CD4-positive, alpha-beta memory T cell (primary cell): Measurements from ENCODE around the gene SPINT4. TPM values are rescaled to one million over a fixed set of nuclear protein-coding genes. Genes with fewer than 3 reads are reported as not detected.
"Not testable (repeated sequence)": the region's sequence is repeated elsewhere in the genome, so short reads cannot be mapped to it uniquely, and the experiment has no call there.

Experiments
- CTCF ChIA-PET: fragments of 350-600 bp; sonication (Branson Sonifier 250); formaldehyde crosslinking; loops from one replicate; lab custom pipeline; 2021; ENCODE audit warnings: inconsistent platforms; ENCODE audit not compliant: partially characterized antibody; lab: Charles Lee
- POLR2A ChIA-PET: fragments of 350-600 bp; sonication (Branson Sonifier 250); formaldehyde crosslinking; loops from one replicate; lab custom pipeline; 2021; ENCODE audit not compliant: partially characterized antibody; lab: Charles Lee
- DNase-seq, 5 donors: peaks; one replicate each; pipeline versions ENCODE4 v3.0.0 to v3.0.0-alpha.2; 2020 to 2022; ENCODE audit warnings: mixed read lengths in 1 of 5
- H3K27ac ChIP-seq: one replicate; pipeline ENCODE4 v1.7.0; 2013; ENCODE audit warnings: low read depth, low read length
- H3K27me3 ChIP-seq: 2 replicates; pipeline ENCODE4 v1.7.0; 2013; ENCODE audit warnings: mild to moderate bottlenecking, low read length, moderate library complexity; ENCODE audit not compliant: insufficient read depth
- H3K36me3 ChIP-seq: 2 replicates; pipeline ENCODE4 v1.7.0; 2013; ENCODE audit warnings: mild to moderate bottlenecking, low read length, moderate library complexity; ENCODE audit not compliant: insufficient read depth
- H3K4me1 ChIP-seq: 2 replicates; pipeline ENCODE4 v1.7.0; 2013; ENCODE audit warnings: mild to moderate bottlenecking, low read length, moderate library complexity; ENCODE audit not compliant: insufficient read depth
- H3K4me3 ChIP-seq, 2 donors: one replicate each; pipeline ENCODE4 v1.7.0; 2013; ENCODE audit warnings: low read length in 2 of 2, mild to moderate bottlenecking in 1 of 2
- H3K9me3 ChIP-seq, 2 donors: one replicate each; pipeline ENCODE4 v1.7.0; 2013; ENCODE audit warnings: low read length in 2 of 2, control low read depth in 1 of 2; ENCODE audit not compliant: control insufficient read depth in 1 of 2
- H3K27ac Mint-ChIP-seq, 7 donors: one replicate each; pipeline ENCODE4 v1.8.0; 2020 to 2021; ENCODE audit warnings: mixed read lengths in 7 of 7, mild to moderate bottlenecking in 6 of 7, inconsistent platforms in 3 of 7, moderate library complexity in 3 of 7
- H3K27me3 Mint-ChIP-seq, 2 donors: one replicate each; pipeline ENCODE4 v1.8.0; 2020 to 2021; ENCODE audit warnings: mixed read lengths in 2 of 2
- H3K36me3 Mint-ChIP-seq, 2 donors: one replicate each; pipeline ENCODE4 v1.8.0; 2020 to 2021; ENCODE audit warnings: mixed read lengths in 2 of 2, inconsistent platforms in 1 of 2, mild to moderate bottlenecking in 1 of 2
- H3K4me1 Mint-ChIP-seq, 4 donors: one replicate each; pipeline ENCODE4 v1.8.0; 2020 to 2021; ENCODE audit warnings: mixed read lengths in 4 of 4, mild to moderate bottlenecking in 1 of 4
- H3K4me3 Mint-ChIP-seq, 8 donors: one replicate each; pipeline ENCODE4 v1.8.0; 2020 to 2021; ENCODE audit warnings: mixed read lengths in 8 of 8, mild to moderate bottlenecking in 7 of 8, moderate library complexity in 6 of 8, inconsistent platforms in 3 of 8
- H3K9me3 Mint-ChIP-seq, 8 donors: one replicate each; pipeline ENCODE4 v1.8.0; 2020 to 2021; ENCODE audit warnings: mixed read lengths in 8 of 8, mild to moderate bottlenecking in 5 of 8, inconsistent platforms in 3 of 8, moderate library complexity in 1 of 8
- intact Hi-C: fragments of 100-400 bp; cut with micrococcal nuclease; formaldehyde crosslinking; loops from one replicate; pipeline ENCODE4 v1.15.1; 2023
- polyA plus RNA-seq, 2 donors: library from polyadenylated mRNA; unstranded; fragments of 300-500 nt; fragmentation: Illumina TruSeq; gene quantifications; one replicate each; pipeline ENCODE4 v1.2.3, GENCODE V29; 2021
- total RNA-seq, 2 experiments: library from RNA; stranded (reverse); gene quantifications; one replicate each; pipeline ENCODE4 v1.2.3, GENCODE V29; 2021

Gene SPINT4
- total and polyA plus RNA-seq, 4 experiments from 2014 or later = not detected

- Mint-ChIP-seq H3K36me3 (no peaks in the 10 kb centered on the region), H3K27me3 (peaks cover 10 to 12% of the 10 kb centered on the region in 2 donors), H3K4me1 (no peaks in the 10 kb centered on the region), H3K4me3 (no peak overlapping the region), H3K27ac (no peak overlapping the region), H3K9me3 (no peaks in the 10 kb centered on the region)
- no peaks in the 10 kb centered on the region for H3K27me3 ChIP-seq
- CTCF ChIA-PET = no interaction called here
- H3K27ac ChIP-seq = no peak overlapping the region
- no peaks in the 10 kb centered on the region for H3K36me3 ChIP-seq
- POLR2A ChIA-PET = no interaction called here
- no peak overlapping the region for H3K4me3 ChIP-seq
- no peaks in the 10 kb centered on the region for H3K4me1 ChIP-seq
- no peaks in the 10 kb centered on the region for H3K9me3 ChIP-seq
- intact Hi-C loops = no loop called here
- no peak for DNase-seq
Measured at GRCh38 chr20:45742596-45742995, 20.4 kb downstream of the SPINT4 start.

GRCh38 chr20:45745015-45745414, 22.9 kb downstream of the SPINT4 start:
- no peaks in the 10 kb centered on the region for H3K27me3 ChIP-seq
- CTCF ChIA-PET = no interaction called here
- H3K4me3 ChIP-seq = no peak overlapping the region
- intact Hi-C loops = no loop called here
- POLR2A ChIA-PET = no interaction called here
- no peaks in the 10 kb centered on the region for H3K9me3 ChIP-seq
- Mint-ChIP-seq H3K36me3 (no peaks in the 10 kb centered on the region), H3K9me3 (peaks cover 0 to 2% (median 0%) of the 10 kb centered on the region in 8 donors), H3K27me3 (peaks cover 11 to 13% of the 10 kb centered on the region in 2 donors), H3K4me1 (no peaks in the 10 kb centered on the region), H3K27ac (no peak overlapping the region), H3K4me3 (no peak overlapping the region)
- no peak overlapping the region for H3K27ac ChIP-seq
- no peak for DNase-seq
- H3K36me3 ChIP-seq = no peaks in the 10 kb centered on the region
- no peaks in the 10 kb centered on the region for H3K4me1 ChIP-seq

GRCh38 chr20:45751721-45752120, 29.6 kb downstream of the SPINT4 start:
- Histone ChIP-seq H3K4me1 (no peaks in the 10 kb centered on the region), H3K4me3 (no peak overlapping the region), H3K36me3 (no peaks in the 10 kb centered on the region), H3K27ac (no peak overlapping the region), H3K27me3 (no peaks in the 10 kb centered on the region), H3K9me3 (no peaks in the 10 kb centered on the region)
- no peak overlapping the region for H3K27ac Mint-ChIP-seq
- H3K36me3 Mint-ChIP-seq = no peaks in the 10 kb centered on the region
- CTCF ChIA-PET = interaction anchor here (1.2 kb wide), 1 partner anchor 20 kb away, joined by 6 read pairs; no protein-coding TSS in a partner anchor
- no peaks in the 10 kb centered on the region for H3K4me1 Mint-ChIP-seq
- H3K4me3 Mint-ChIP-seq = no peak overlapping the region
- DNase-seq = no peak
- intact Hi-C loops = no loop called here
- POLR2A ChIA-PET = no interaction called here
- peaks cover 0 to 5% (median 2%) of the 10 kb centered on the region in 8 donors for H3K9me3 Mint-ChIP-seq
- peaks cover 11 to 13% of the 10 kb centered on the region in 2 donors for H3K27me3 Mint-ChIP-seq

- no peak overlapping the region for H3K4me3 Mint-ChIP-seq
- Histone ChIP-seq H3K9me3 (no peaks in the 10 kb centered on the region), H3K4me1 (no peaks in the 10 kb centered on the region), H3K27me3 (no peaks in the 10 kb centered on the region), H3K27ac (no peak overlapping the region), H3K36me3 (no peaks in the 10 kb centered on the region), H3K4me3 (no peak overlapping the region)
- H3K27me3 Mint-ChIP-seq = peaks cover 6 to 7% of the 10 kb centered on the region in 2 donors
- ChIA-PET POLR2A (no interaction called here), CTCF (no interaction called here)
- no peaks in the 10 kb centered on the region for H3K36me3 Mint-ChIP-seq
- intact Hi-C loops = no loop called here
- H3K27ac Mint-ChIP-seq = no peak overlapping the region
- H3K9me3 Mint-ChIP-seq = peaks cover 0 to 5% (median 2%) of the 10 kb centered on the region in 8 donors
- H3K4me1 Mint-ChIP-seq = no peaks in the 10 kb centered on the region
- DNase-seq = no peak
Measured at GRCh38 chr20:45752746-45753145, 30.6 kb downstream of the SPINT4 start.

GRCh38 chr20:45758096-45758495, 35.9 kb downstream of the SPINT4 start:
- H3K4me3 Mint-ChIP-seq = no peak overlapping the region
- Histone ChIP-seq H3K4me1 (no peaks in the 10 kb centered on the region), H3K27me3 (no peaks in the 10 kb centered on the region), H3K4me3 (no peak overlapping the region), H3K27ac (no peak overlapping the region), H3K36me3 (no peaks in the 10 kb centered on the region), H3K9me3 (no peaks in the 10 kb centered on the region)
- no peaks in the 10 kb centered on the region for H3K4me1 Mint-ChIP-seq
- CTCF ChIA-PET = interaction anchor here (2.1 kb wide), 1 partner anchor 12 kb away, joined by 7 read pairs; no protein-coding TSS in a partner anchor
- H3K27me3 Mint-ChIP-seq = peaks cover 2 to 6% of the 10 kb centered on the region in 2 donors
- H3K9me3 Mint-ChIP-seq = peaks cover 0 to 5% (median 2%) of the 10 kb centered on the region in 8 donors
- H3K27ac Mint-ChIP-seq = no peak overlapping the region
- POLR2A ChIA-PET = no interaction called here
- DNase-seq = no peak
- no peaks in the 10 kb centered on the region for H3K36me3 Mint-ChIP-seq
- intact Hi-C loops = no loop called here

- H3K27ac Mint-ChIP-seq, H3K27ac ChIP-seq, H3K36me3 Mint-ChIP-seq, H3K27me3 ChIP-seq, H3K27me3 Mint-ChIP-seq, H3K9me3 ChIP-seq, H3K36me3 ChIP-seq, H3K4me3 ChIP-seq, DNase-seq, H3K4me3 Mint-ChIP-seq, H3K4me1 Mint-ChIP-seq, H3K4me1 ChIP-seq, H3K9me3 Mint-ChIP-seq, CTCF ChIA-PET, POLR2A ChIA-PET, intact Hi-C loops: not testable (repeated sequence)
Measured at GRCh38 chr20:45759921-45760320, 37.8 kb downstream of the SPINT4 start.

GRCh38 chr20:45761966-45762365, 39.8 kb downstream of the SPINT4 start:
- H3K4me1 ChIP-seq, H3K27ac ChIP-seq, H3K36me3 ChIP-seq, H3K27me3 ChIP-seq, H3K4me3 Mint-ChIP-seq, H3K27ac Mint-ChIP-seq, H3K4me1 Mint-ChIP-seq, DNase-seq, H3K4me3 ChIP-seq, CTCF ChIA-PET, POLR2A ChIA-PET, H3K9me3 ChIP-seq, intact Hi-C loops, H3K9me3 Mint-ChIP-seq, H3K36me3 Mint-ChIP-seq, H3K27me3 Mint-ChIP-seq: not testable (repeated sequence)
